ENCODE data around the gene RANBP9.

The RANBP9 gene

GRCh38 chr6:13597073-13597472 is 114.6 kb downstream of the RANBP9 start:
- DNase-seq: no peak
- Histone ChIP-seq H3K36me3 (peaks cover 41 to 86% (median 62%) of the 10 kb centered on the region in 3 donors), H3K9me3 (no peaks in the 10 kb centered on the region), H3K4me1 (no peaks in the 10 kb centered on the region), H3K27me3 (no peaks in the 10 kb centered on the region), H3K4me3 (no peak overlapping the region), H3K27ac (no peak overlapping the region)
- intact Hi-C loops (cut with DNase I; ENCODE audit: low total_unique reads): no loop called here
- TF ChIP-seq, protein P1, sequence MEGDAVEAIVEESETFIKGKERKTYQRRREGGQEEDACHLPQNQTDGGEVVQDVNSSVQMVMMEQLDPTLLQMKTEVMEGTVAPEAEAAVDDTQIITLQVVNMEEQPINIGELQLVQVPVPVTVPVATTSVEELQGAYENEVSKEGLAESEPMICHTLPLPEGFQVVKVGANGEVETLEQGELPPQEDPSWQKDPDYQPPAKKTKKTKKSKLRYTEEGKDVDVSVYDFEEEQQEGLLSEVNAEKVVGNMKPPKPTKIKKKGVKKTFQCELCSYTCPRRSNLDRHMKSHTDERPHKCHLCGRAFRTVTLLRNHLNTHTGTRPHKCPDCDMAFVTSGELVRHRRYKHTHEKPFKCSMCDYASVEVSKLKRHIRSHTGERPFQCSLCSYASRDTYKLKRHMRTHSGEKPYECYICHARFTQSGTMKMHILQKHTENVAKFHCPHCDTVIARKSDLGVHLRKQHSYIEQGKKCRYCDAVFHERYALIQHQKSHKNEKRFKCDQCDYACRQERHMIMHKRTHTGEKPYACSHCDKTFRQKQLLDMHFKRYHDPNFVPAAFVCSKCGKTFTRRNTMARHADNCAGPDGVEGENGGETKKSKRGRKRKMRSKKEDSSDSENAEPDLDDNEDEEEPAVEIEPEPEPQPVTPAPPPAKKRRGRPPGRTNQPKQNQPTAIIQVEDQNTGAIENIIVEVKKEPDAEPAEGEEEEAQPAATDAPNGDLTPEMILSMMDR (IDR thresholded peaks at IDR 0.05): no peak

- no peak for DNase-seq
- H3K4me3 ChIP-seq: no peak overlapping the region
- H3K9me3 ChIP-seq: no peaks in the 10 kb centered on the region
- TF ChIP-seq, protein P1 (IDR thresholded peaks at IDR 0.05): no peak
- peaks cover 41 to 78% (median 68%) of the 10 kb centered on the region in 3 donors for H3K36me3 ChIP-seq
- no peak overlapping the region for H3K27ac ChIP-seq
- intact Hi-C loops (cut with DNase I; ENCODE audit: low total_unique reads): no loop called here
- H3K27me3 ChIP-seq: no peaks in the 10 kb centered on the region
- no peaks in the 10 kb centered on the region for H3K4me1 ChIP-seq
Observed at GRCh38 chr6:13593720-13594119, 117.9 kb downstream of the RANBP9 start.

GRCh38 chr6:13593103-13593502 is 118.5 kb downstream of the RANBP9 start:
- no peak overlapping the region for H3K27ac ChIP-seq
- intact Hi-C loops (cut with DNase I; ENCODE audit: low total_unique reads): no loop called here
- TF ChIP-seq, protein P1 (IDR thresholded peaks at IDR 0.05): no peak
- no peak overlapping the region for H3K4me3 ChIP-seq
- peaks cover 42 to 72% (median 71%) of the 10 kb centered on the region in 3 donors for H3K36me3 ChIP-seq
- no peaks in the 10 kb centered on the region for H3K27me3 ChIP-seq
- DNase-seq: no peak
- no peaks in the 10 kb centered on the region for H3K9me3 ChIP-seq
- no peaks in the 10 kb centered on the region for H3K4me1 ChIP-seq

GRCh38 chr6:13591205-13591921 is 120.3 kb downstream of the RANBP9 start:
- no peak overlapping the region for H3K27ac ChIP-seq
- H3K4me1 ChIP-seq: no peaks in the 10 kb centered on the region
- intact Hi-C loops (cut with DNase I; ENCODE audit: low total_unique reads): no loop called here
- no peak overlapping the region for H3K4me3 ChIP-seq
- no peak for DNase-seq
- peaks cover 42 to 73% (median 73%) of the 10 kb centered on the region in 3 donors for H3K36me3 ChIP-seq
- TF ChIP-seq, protein P1 (IDR thresholded peaks at IDR 0.05): no peak
- no peaks in the 10 kb centered on the region for H3K27me3 ChIP-seq
- H3K9me3 ChIP-seq: no peaks in the 10 kb centered on the region

- H3K36me3 ChIP-seq: peaks cover 36 to 69% (median 68%) of the 10 kb centered on the region in 3 donors
- no peaks in the 10 kb centered on the region for H3K9me3 ChIP-seq
- H3K27me3 ChIP-seq: no peaks in the 10 kb centered on the region
- no peak overlapping the region for H3K27ac ChIP-seq
- intact Hi-C loops (cut with DNase I; ENCODE audit: low total_unique reads): no loop called here
- no peaks in the 10 kb centered on the region for H3K4me1 ChIP-seq
- DNase-seq: no peak
- TF ChIP-seq, protein P1 (IDR thresholded peaks at IDR 0.05): no peak
- H3K4me3 ChIP-seq: no peak overlapping the region
Observed at GRCh38 chr6:13590574-13591153, 121.0 kb downstream of the RANBP9 start.
